HepG2 (cell line): ENCODE results near the gene CDK6. TPM values are rescaled to one million over a fixed set of nuclear protein-coding genes. Genes with fewer than 3 reads are reported as not detected.

Experiments used
- ATRX ChIP-seq: sonication (generic); formaldehyde crosslinking; IDR thresholded peaks from 2 replicates; pipeline ENCODE4 v1.4.0; 2020; ENCODE audit warnings: missing genetic modification reagents, borderline replicate concordance
- CBX1 ChIP-seq: IDR thresholded peaks from one replicate; pipeline ENCODE4 v1.6.1; 2016; ENCODE audit warnings: antibody characterized with exemption, low read depth
- CREB1 ChIP-seq, 2 experiments: fragments of 450-650 bp in 1 of 2; IDR thresholded peaks; 2 replicates each; pipeline ENCODE4 v1.6.1; 2016 to 2017; ENCODE audit warnings: control low read depth in 1 of 2, mild to moderate bottlenecking in 1 of 2, missing compliant biosample characterization in 1 of 2, missing genetic modification characterization in 1 of 2
- HES4 ChIP-seq: sonication (generic); formaldehyde crosslinking; IDR thresholded peaks from 2 replicates; pipeline ENCODE4 v1.9.0; 2021; ENCODE audit warnings: mild to moderate bottlenecking, missing genetic modification reagents, borderline replicate concordance
- NFYC ChIP-seq: IDR thresholded peaks from 2 replicates; pipeline ENCODE4 v1.6.1; 2016; ENCODE audit warnings: missing genetic modification reagents, missing compliant biosample characterization
- PLRG1 ChIP-seq: fragments of 450-650 bp; conservative IDR thresholded peaks from 2 replicates; pipeline ENCODE4 v1.6.1; 2016
- POLR2AphosphoS2 ChIP-seq: IDR thresholded peaks from 2 replicates; pipeline ENCODE4 v1.6.1; 2011; ENCODE audit warnings: low read depth, low read length, improper control_type of control experiment
- POLR2AphosphoS5 ChIP-seq: IDR thresholded peaks from 2 replicates; pipeline ENCODE4 v1.6.1; 2012; ENCODE audit warnings: low read depth, low read length
- PTBP1 ChIP-seq: fragments of 200-400 bp; formaldehyde crosslinking; IDR thresholded peaks from 2 replicates; pipeline ENCODE4 v1.6.1; 2018; ENCODE audit warnings: low read length, low read depth; ENCODE audit not compliant: poor library complexity, severe bottlenecking
- RXRB ChIP-seq: IDR thresholded peaks from 2 replicates; pipeline ENCODE4 v1.6.1; 2016; ENCODE audit warnings: borderline replicate concordance, missing genetic modification reagents, missing compliant biosample characterization
- SMYD3 ChIP-seq: sonication (generic); formaldehyde crosslinking; IDR thresholded peaks from 2 replicates; pipeline ENCODE4 v1.8.1; 2023; ENCODE audit warnings: mild to moderate bottlenecking, missing genetic modification reagents
- SSRP1 ChIP-seq: IDR thresholded peaks from 2 replicates; pipeline ENCODE4 v1.6.1; 2016; ENCODE audit warnings: control low read depth
- ZNF143 ChIP-seq: sonication (generic); formaldehyde crosslinking; IDR thresholded peaks from 2 replicates; pipeline ENCODE4 v1.4.0; 2020; ENCODE audit warnings: missing genetic modification reagents
- ZNF24 ChIP-seq: fragments of 450-650 bp; IDR thresholded peaks from 2 replicates; pipeline ENCODE4 v1.6.1; 2017; ENCODE audit warnings: antibody characterized with exemption, mild to moderate bottlenecking
- ZNF282 ChIP-seq: fragments of 450-650 bp; IDR thresholded peaks from 2 replicates; pipeline ENCODE4 v1.6.1; 2018; ENCODE audit not compliant: partially characterized antibody
- ZNF343 ChIP-seq: sonication (generic); formaldehyde crosslinking; IDR thresholded peaks from 2 replicates; pipeline ENCODE4 v1.4.0; 2020; ENCODE audit warnings: mild to moderate bottlenecking, missing genetic modification reagents
- ZNF512B ChIP-seq: sonication (generic); formaldehyde crosslinking; IDR thresholded peaks from 2 replicates; pipeline ENCODE4 v1.5.1; 2020; ENCODE audit warnings: missing genetic modification reagents, mild to moderate bottlenecking, borderline replicate concordance
- ZNF672 ChIP-seq: sonication (generic); formaldehyde crosslinking; IDR thresholded peaks from 2 replicates; pipeline ENCODE4 v1.8.1; 2022; ENCODE audit warnings: missing genetic modification reagents
- ZNF737 ChIP-seq: sonication (generic); formaldehyde crosslinking; IDR thresholded peaks from 2 replicates; pipeline ENCODE4 v1.5.0; 2020; ENCODE audit warnings: missing genetic modification reagents, mild to moderate bottlenecking, borderline replicate concordance
- polyA plus RNA-seq, 8 experiments: library from polyadenylated mRNA; depleted of rRNA in 3 of 8; stranded (reverse) in 7 of 8; unstranded in 1 of 8; fragments of >200 nt; fragmentation: Illumina TruSeq in 4 of 8; extraction: Trizol in 4 of 8; gene quantifications; 2 replicates each; pipeline versions ENCODE4 v1.2.1 to v1.2.3, GENCODE V29; 2011 to 2016; ENCODE audit warnings: low read depth in 4 of 8, missing spikeins in 1 of 8, mixed read lengths in 1 of 8; ENCODE audit not compliant: insufficient read depth in 1 of 8
- total RNA-seq, 5 experiments: library from RNA; depleted of rRNA; stranded (reverse); fragments of >200 nt; fragmentation: Illumina TruSeq; extraction: Trizol; gene quantifications; 2 replicates each; pipeline ENCODE4 v1.2.3, GENCODE V29; 2016; ENCODE audit warnings: low read depth in 1 of 5

Gene CDK6
- total and polyA plus RNA-seq, 2 of the 13 experiments (the other 11 are each of a cell fraction or from before 2014, with no cell fraction given) = 34.6 to 90.8 TPM

- TF ChIP-seq SSRP1 (CRISPR knock-in tag) (peak; percentile 69; the same call in 1 of the 2 replicates), ATRX (CRISPR knock-in tag) (no peak), POLR2AphosphoS2 (0 out of 2 replicates have a peak, but pooled peaks have one; percentile 53), CREB1 (IDR thresholded peaks at IDR 0.05) (peak; percentile 60), CREB1 (CRISPR knock-in tag; IDR thresholded peaks at IDR 0.05) (no peak), POLR2AphosphoS5 (peak; percentile 51), CBX1 (no peak), ZNF343 (CRISPR knock-in tag) (no peak), ZNF143 (CRISPR knock-in tag) (no peak), SMYD3 (no peak), HES4 (CRISPR knock-in tag) (no peak), ZNF512B (no peak), ZNF737 (CRISPR knock-in tag) (no peak), ZNF24 (no peak), NFYC (CRISPR knock-in tag) (no peak), ZNF672 (CRISPR knock-in tag) (no peak), PTBP1 (no peak), PLRG1 (no peak), RXRB (CRISPR knock-in tag) (no peak), ZNF282 (no peak)
These were observed 233.3 kb downstream of the CDK6 start (continued) for GRCh38 chr7:92603089-92603445.
